ENCODE results near the gene LRRC8C.
A peak's percentile ranks its signal among the peaks of the same experiment; 100 is the strongest.

LRRC8C gene

GRCh38 chr1:89635825-89636815 is 3.2 kb downstream of the LRRC8C start:
- DNase-seq: peak; percentile 78

DNA sequence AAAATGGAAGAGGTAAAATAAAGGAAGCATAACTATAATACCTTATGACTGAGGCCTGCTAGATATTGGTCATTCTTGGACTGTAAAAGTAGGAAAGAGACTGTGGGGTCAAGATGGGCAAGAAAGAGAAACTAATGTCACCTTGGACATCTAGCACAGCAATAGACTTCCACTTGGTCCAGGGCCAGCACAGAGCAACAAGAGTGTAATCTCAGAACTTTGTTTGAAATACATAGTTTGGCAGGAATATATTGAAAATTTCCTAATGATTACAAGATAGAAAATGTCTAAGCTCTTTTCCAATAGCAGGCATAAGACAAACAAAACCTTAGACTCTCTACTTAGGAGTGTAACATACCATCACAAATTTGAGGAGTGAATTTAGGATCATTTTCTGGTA is 4.6 kb downstream of the LRRC8C start:
- no peak for DNase-seq

- DNase-seq: no peak
Observed at GRCh38 chr1:89640440-89640839, 7.5 kb downstream of the LRRC8C start.

DNA sequence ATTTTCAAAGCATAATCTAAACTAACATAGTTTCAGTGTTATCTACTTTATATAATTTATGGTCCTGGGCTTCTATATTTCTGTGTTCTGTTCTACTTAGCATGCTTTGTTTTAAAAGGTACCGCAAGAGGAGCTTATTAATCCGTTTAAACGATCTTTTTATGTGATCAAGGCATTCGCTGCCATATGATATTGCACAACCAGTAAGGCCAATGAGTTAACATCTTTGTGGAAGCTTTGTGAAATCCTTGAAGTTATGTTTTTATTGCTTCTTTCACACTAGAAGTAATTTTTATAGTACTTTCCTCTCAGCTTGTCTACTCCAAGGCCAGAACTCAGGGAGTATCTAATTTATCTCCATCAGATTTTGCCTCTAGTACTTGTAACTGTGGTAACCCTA is 8.9 kb downstream of the LRRC8C start:
- DNase-seq: peak; percentile 31

GRCh38 chr1:89643577-89643976 is 10.7 kb downstream of the LRRC8C start:
- DNase-seq: no peak

- no peak for DNase-seq
Observed at GRCh38 chr1:89644119-89644814, 11.3 kb downstream of the LRRC8C start.

GRCh38 chr1:89646259-89646658 is 13.3 kb downstream of the LRRC8C start:
- no peak for DNase-seq

DNA sequence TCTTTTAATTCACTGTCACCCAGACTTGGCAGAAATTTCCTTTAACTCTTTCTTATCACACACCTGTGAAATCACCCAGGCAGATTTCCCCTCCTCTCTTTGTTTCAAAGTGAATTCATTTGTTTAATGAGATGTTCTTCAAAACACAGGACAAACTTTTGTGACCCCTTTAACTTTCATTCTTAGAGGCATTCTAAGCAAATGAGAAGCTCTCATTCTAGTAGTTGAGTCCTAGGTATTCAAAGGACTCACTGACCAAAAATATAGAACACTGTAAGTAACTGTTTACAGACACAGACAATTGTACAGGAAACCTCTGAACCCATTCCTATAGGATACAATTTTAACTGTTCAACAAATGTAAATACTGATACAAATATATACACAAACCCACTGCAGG is 16.9 kb downstream of the LRRC8C start:
- DNase-seq: no peak

- DNase-seq: peak; percentile 14
Observed at GRCh38 chr1:89652373-89652772, 19.5 kb downstream of the LRRC8C start.

- DNase-seq: no peak
Observed at GRCh38 chr1:89657886-89658285, 25.0 kb downstream of the LRRC8C start.

DNA sequence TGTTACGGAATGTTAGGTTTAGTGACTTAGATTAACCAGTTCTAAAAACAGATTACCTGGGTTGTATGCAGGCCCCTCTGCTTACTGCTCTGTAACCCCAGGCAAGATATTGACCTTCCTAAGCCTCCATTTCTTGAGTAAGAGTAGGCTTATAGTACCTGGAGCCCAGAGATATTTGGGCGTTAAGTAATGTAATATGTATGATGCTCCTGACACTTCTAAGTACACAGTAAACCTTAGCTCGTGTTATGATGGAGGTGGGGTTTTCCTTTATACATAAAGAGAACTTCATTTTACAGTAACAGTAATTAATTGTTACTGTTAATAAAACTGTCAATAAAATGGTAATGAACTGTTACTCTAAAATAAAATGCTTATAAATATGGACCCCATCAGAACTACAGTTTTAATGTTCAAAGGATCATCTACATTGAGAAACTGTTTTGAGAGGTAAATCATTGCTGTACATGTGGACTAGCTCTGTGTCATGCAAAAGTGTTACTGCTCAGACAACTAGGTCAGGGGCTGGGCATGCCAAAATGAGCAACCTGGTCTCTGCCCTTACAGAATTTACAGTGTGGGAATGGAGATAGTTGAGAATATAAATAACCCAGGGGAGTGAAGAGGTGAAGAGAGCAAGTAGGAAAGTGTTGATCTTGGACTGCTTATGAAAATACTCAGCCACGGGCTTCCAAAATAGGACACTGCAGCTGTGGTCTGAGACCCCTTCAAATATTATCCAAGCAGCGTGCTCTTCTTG is 26.6 kb downstream of the LRRC8C start:
- DNase-seq: no peak

DNA sequence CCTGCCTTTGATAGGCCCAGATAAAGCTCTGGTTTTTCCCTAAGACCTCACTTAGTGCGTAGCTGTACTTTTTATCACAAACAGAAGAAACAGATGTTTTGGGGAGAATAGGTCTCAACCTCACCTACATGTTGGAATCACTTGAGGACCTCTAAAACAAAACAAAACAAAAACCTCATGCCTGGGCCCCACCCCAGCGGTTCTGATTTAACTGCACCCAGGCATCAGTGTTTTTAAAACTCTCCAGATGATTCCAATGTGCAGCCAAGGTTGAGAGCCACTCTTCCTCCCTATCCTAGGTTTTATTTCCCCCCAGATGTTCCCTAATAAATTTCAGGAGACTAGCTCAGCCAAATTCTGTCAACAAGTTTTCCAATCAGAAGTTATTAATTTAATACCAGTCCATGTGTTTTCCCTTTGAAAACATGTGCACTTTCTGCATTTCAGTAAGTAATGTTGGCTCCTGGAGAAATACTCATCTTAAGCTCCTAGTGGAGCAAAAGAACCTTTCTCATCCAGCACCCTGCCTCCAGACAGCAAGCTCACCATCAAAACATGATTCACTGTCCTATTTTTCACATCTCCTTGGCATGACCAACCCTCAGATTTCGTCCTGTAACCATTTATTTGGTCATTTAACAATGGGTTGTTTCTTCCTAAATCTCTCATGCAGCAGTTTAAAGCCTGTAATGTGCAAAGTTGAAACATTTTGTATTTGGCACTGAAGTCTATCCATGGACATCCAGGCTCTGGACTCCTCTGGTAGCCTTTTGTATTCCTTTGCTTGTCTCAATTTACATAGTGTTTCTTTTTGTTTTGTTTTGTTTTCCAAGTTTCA is 27.5 kb downstream of the LRRC8C start:
- no peak for DNase-seq

- no peak for DNase-seq
Observed at GRCh38 chr1:89665941-89666340, 33.0 kb downstream of the LRRC8C start.

DNA sequence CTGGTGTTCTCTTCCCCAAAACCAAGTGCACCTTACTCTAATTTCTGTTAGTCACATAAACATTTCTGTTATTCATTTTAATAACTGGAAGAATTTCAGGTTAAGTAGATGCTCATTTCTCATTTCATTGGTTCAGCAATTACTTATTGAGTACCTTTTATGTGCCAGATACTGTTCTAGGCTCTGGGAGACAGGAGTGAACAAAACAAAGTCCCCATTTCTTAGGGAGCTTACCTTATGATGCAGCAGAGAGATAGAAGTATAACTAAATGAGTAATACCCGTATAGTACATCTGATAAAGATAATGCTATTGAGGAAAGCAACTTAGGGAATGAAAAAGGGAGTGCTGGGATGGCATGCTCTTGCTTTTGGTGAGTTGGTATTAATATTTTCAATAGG is 33.7 kb downstream of the LRRC8C start:
- no peak for DNase-seq

GRCh38 chr1:89667691-89668090 is 34.8 kb downstream of the LRRC8C start:
- no peak for DNase-seq

DNA sequence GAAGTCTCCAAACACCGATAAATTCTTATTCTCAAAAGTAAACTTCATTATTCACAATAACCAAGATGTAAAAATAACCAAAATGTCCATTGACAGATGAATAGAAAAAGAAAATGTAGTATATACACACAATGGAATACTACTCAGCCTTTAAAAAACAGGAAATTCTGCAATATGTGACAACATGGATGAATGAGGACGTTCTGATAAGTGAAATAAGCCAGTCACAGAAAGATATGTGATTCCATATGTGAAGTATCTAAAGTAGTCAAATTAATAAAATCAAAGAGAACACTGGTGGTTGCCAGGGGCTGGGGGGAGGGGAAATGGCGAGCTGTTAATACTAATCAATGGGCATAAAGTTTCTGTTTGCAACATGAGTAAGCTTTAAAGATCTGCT is 36.0 kb downstream of the LRRC8C start:
- no peak for DNase-seq

- DNase-seq: no peak
Observed at GRCh38 chr1:89669441-89669840, 36.5 kb downstream of the LRRC8C start.

DNA sequence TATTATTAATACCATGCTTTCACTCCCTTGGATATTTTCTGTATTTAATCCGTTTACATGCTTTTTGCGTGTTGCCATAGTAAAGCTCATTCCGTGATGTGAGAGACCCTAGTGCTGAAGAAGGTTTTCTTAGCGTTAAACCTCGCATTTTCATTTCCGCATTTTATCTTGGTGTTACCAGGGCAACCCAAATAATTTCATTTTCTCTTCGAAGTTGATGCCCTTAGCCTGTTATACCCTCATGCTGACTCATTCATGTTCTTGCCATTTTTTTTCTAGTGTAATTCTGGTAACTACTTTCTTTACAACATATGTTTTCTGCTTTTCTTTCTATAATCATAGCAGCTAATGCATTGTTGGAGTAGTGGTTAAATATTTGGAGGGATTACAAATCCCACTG is 37.2 kb downstream of the LRRC8C start:
- no peak for DNase-seq

- no peak for DNase-seq
Observed at GRCh38 chr1:89670711-89671110, 37.8 kb downstream of the LRRC8C start.

DNA sequence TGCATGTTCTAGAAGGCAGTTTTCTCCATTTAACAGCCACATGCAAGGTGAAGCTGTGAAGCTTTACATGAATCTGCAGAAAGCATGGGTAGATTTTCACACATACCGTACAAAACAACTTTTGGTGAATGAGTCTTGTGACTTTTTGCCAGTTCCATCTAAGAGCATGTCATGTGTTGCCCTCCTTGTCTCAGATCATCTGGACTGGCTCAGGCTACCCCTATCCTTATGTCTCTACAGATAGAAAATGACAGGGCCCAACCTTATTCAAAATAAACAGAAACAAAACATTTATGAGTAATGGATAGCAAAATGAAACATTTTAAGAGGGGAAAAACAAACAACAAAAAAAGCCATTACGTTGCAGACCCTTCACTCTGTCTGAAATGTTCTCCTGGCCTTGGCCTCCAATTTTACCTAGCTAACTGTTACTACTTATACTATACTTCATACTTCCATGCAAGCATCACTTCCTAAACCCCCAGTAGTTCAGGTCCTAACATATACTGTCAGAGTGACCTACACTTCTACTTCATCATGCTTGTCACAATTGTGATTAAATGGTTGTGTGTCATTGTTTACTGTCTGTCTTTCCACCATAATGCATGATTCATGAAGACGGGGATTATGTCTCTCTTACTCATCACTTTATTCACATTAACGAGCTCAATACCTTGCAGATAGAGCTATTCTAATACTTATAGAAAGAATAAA is 39.0 kb downstream of the LRRC8C start:
- no peak for DNase-seq

GRCh38 chr1:89672489-89673183 is 39.7 kb downstream of the LRRC8C start:
- DNase-seq: no peak

Measured in NCI-H82 (cell line).